ENCODE measurements around the gene DNAJB4.

DNAJB4 gene

DNA sequence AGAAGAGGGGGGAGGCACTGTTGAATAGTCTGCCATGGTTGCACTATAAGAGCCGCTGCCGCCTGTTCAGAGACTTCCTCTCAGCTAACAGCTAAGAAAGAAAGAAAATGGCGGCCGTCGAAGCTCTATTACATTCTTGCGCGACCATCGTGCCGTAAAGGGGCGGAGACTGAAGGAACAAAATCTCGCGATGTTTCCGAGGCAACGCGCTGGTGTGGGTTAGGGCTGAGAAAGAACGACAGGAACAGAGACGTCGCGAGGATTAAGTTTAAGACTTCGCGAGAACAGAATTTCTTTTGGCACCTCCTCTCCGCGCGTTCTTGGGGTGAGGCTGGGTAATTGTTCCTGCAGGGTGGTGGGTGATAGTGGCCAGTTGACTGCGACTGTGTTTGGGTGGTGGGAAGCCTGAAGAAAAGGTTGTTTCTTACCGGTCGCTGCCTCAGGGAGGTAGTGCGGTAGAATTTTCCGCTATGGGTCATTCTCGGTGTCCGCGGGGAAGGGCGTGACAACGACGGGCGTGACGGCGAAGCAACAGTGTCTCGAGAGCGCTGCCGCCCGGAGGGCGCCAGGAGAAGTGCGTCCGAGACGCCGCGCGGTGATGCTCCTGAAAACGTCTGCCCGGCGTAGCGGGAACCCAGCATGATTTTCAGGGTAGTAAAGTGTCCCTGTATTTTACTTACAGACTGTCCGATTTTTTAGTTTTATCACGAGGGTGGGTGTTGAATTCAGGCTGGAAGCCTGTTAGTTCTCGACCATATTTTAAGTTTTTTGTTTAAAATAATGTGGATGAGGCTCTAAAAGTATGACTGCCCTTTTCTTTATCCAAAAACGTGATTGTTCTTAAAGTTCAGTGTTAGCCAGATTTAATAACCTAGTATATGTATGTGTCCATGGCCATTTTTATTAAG is 25.5 kb upstream of the DNAJB4 start, which contains the start of gene FUBP1:
Gene FUBP1, minus strand, starts transcription at position 104 of the 908 bp plus-strand sequence. Its CDS starts 68 bp downstream, at position 36.
- peak within 1 kb of the TSS; percentile 97 for H3K27ac ChIP-seq
- TF ChIP-seq ZFX (IDR thresholded peaks at IDR 0.05; ENCODE audit: borderline replicate concordance) (no peak), CTCF (IDR thresholded peaks at IDR 0.05) (peak; percentile 86)

- H3K27ac ChIP-seq: peak overlapping the region; percentile 66
Measured at GRCh38 chr1:77983352-77983996, 21.3 kb upstream of the DNAJB4 start.

DNA sequence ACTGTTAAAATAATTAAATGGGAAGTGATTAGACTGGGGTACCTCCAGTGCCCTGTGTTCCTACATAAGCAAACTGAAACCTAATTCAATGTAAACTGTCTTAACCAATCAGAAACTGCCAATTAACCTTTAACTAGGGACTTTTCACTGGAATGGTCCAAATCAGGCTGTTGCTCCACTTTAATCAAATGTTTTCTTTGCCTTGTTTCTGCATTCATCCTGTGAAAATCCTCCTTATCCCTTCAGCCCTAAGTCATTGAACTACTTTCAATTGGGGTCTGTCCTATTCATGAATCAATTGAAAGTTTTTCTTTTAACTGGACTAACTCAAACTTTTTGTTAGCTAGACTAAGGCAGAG is 20.8 kb upstream of the DNAJB4 start:
- no peak for TF ChIP-seq CTCF (IDR thresholded peaks at IDR 0.05)
- no peak for TF ChIP-seq ZFX (IDR thresholded peaks at IDR 0.05; ENCODE audit: borderline replicate concordance)
- H3K27ac ChIP-seq: peak overlapping the region; percentile 66

GRCh38 chr1:77984629-77985028 is 20.1 kb upstream of the DNAJB4 start:
- TF ChIP-seq CTCF (IDR thresholded peaks at IDR 0.05) (no peak), ZFX (IDR thresholded peaks at IDR 0.05; ENCODE audit: borderline replicate concordance) (no peak)
- H3K27ac ChIP-seq: peak overlapping the region; percentile 66; the same call in 1 of the 2 replicates

GRCh38 chr1:77986810-77987209 is 17.9 kb upstream of the DNAJB4 start:
- no peak overlapping the region for H3K27ac ChIP-seq
- TF ChIP-seq CTCF (IDR thresholded peaks at IDR 0.05) (no peak), ZFX (IDR thresholded peaks at IDR 0.05; ENCODE audit: borderline replicate concordance) (no peak)

DNA sequence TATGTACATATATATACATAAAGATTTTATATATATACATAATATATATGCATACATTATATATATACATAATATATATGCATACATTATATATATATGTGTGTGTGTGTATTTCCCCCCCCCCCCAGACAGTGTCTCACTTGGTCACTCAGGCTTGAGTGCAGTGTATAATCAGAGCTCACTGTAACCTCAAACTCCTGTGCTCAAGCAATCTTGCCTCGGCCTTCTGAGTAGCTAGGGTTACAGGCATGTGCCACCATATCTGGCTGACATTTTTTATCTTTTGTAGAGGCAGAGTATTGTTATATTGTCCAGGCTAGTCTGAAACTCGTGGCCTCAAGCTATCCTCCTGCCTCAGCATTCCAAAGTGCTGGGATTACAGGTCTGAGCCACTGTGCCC is 16.8 kb upstream of the DNAJB4 start:
- H3K27ac ChIP-seq: no peak overlapping the region
- TF ChIP-seq ZFX (IDR thresholded peaks at IDR 0.05; ENCODE audit: borderline replicate concordance) (no peak), CTCF (IDR thresholded peaks at IDR 0.05) (no peak)

DNA sequence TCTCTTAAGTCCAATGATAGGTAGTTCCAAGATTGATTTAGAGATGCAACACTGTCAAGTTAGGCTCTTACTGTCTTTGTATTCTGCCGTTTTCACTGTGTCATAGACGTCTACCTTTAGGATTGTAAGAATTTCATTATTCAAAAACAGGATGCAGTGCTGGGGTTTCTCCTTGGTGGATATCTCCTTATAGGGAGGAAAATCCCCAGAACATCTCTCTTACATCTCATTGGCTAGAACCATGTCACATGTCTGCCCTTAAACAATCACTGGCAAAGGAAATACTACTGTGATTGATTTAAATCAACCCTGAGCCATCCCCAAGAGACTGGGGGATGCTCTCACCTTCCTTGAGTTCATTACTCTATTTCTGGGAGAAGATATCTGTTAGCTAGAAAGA is 15.0 kb upstream of the DNAJB4 start:
- H3K27ac ChIP-seq: no peak overlapping the region
- no peak for TF ChIP-seq CTCF (IDR thresholded peaks at IDR 0.05)
- no peak for TF ChIP-seq ZFX (IDR thresholded peaks at IDR 0.05; ENCODE audit: borderline replicate concordance)
